ENCODE data around the gene RASAL1. TPM values are rescaled to one million over a fixed set of nuclear protein-coding genes. Genes with fewer than 3 reads are reported as not detected.
A peak's percentile ranks its signal among the peaks of the same experiment; 100 is the strongest.

The RASAL1 gene
- total RNA-seq, 4 donors from 2014 or later, result 17.4 to 98.7 (median 56.6) TPM

DNA sequence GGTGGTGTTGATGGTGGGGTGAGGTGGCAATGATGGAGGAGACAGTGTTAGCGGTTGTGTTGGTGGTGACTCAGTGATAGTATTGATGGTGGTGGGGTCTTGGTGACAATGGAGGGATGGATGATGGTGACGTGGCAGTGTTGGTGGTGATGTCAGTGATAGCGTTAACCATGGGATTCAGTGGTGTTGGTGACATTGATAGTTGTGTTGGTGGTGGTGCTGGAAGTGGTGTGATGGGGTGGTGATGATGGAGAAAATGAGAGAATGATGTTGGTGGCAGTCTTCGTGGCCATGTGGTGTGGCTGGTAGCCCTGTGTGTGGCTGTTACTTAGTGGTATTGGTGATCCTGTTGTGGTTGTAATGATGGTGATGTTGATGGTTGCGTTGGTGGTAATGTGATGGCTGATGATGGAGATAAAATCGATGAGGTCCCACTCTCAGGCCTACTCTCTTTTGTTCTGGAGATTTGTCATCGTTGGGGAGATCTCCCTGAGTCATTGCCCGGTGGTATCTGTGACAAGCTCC is 76.4 kb downstream of the RASAL1 start:
- peaks cover 7 to 25% (median 8%) of the 10 kb centered on the region in 3 donors for H3K4me1 ChIP-seq
- H3K27me3 ChIP-seq, result peaks cover 5 to 85% (median 10%) of the 10 kb centered on the region in 4 donors
- H3K4me3 ChIP-seq, result no peak overlapping the region
- H3K27ac ChIP-seq, result no peak overlapping the region
- intact Hi-C loops (cut with DNase I), result no loop called here
- no peaks in the 10 kb centered on the region for H3K9me3 ChIP-seq
- 86 to 93% methylated on average over 6 to 7 of the region's 8 CpGs for WGBS, 2 donors
- H3K36me3 ChIP-seq, result no peaks in the 10 kb centered on the region
- no peak for TF ChIP-seq POLR2A (IDR thresholded peaks at IDR 0.05)
- TF ChIP-seq, protein P1, sequence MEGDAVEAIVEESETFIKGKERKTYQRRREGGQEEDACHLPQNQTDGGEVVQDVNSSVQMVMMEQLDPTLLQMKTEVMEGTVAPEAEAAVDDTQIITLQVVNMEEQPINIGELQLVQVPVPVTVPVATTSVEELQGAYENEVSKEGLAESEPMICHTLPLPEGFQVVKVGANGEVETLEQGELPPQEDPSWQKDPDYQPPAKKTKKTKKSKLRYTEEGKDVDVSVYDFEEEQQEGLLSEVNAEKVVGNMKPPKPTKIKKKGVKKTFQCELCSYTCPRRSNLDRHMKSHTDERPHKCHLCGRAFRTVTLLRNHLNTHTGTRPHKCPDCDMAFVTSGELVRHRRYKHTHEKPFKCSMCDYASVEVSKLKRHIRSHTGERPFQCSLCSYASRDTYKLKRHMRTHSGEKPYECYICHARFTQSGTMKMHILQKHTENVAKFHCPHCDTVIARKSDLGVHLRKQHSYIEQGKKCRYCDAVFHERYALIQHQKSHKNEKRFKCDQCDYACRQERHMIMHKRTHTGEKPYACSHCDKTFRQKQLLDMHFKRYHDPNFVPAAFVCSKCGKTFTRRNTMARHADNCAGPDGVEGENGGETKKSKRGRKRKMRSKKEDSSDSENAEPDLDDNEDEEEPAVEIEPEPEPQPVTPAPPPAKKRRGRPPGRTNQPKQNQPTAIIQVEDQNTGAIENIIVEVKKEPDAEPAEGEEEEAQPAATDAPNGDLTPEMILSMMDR (IDR thresholded peaks at IDR 0.05), result no peak
- DNase-seq, result no peak

- 71 to 92% methylated on average over 1 of the region's 1 CpG for WGBS, 2 donors
- intact Hi-C loops (cut with DNase I), result no loop called here
- Histone ChIP-seq H3K9me3 (no peaks in the 10 kb centered on the region), H3K27ac (no peak overlapping the region), H3K27me3 (peaks cover 5 to 80% (median 10%) of the 10 kb centered on the region in 4 donors), H3K4me1 (peaks cover 7 to 25% (median 8%) of the 10 kb centered on the region in 3 donors), H3K36me3 (no peaks in the 10 kb centered on the region), H3K4me3 (no peak overlapping the region)
- no peak for DNase-seq
- TF ChIP-seq, protein P1 (IDR thresholded peaks at IDR 0.05), result no peak
- no peak for TF ChIP-seq POLR2A (IDR thresholded peaks at IDR 0.05)
Measured at GRCh38 chr12:113058553-113058952, 77.0 kb downstream of the RASAL1 start.

- no peak for DNase-seq
- peak overlapping the region in 1 of 4 donors; percentile 28 for H3K27ac ChIP-seq
- peaks cover 7 to 25% (median 8%) of the 10 kb centered on the region in 3 donors for H3K4me1 ChIP-seq
- intact Hi-C loops (cut with DNase I), result no loop called here
- peak overlapping the region in 3 of 4 donors; percentile 36 to 71 (median 49) for H3K4me3 ChIP-seq
- no peaks in the 10 kb centered on the region for H3K9me3 ChIP-seq
- H3K36me3 ChIP-seq, result no peaks in the 10 kb centered on the region
- H3K27me3 ChIP-seq, result peaks cover 5 to 80% (median 10%) of the 10 kb centered on the region in 4 donors
- TF ChIP-seq, protein P1 (IDR thresholded peaks at IDR 0.05), result no peak
- TF ChIP-seq POLR2A (IDR thresholded peaks at IDR 0.05), result no peak
- 60 to 86% methylated on average over 8 to 21 of the region's 44 CpGs for WGBS, 2 donors
Measured at GRCh38 chr12:113057565-113058485, 77.7 kb downstream of the RASAL1 start.

- Histone ChIP-seq H3K9me3 (no peaks in the 10 kb centered on the region), H3K4me3 (peak within 1 kb of the TSS; percentile 34 to 71 (median 42)), H3K4me1 (peaks cover 7 to 25% (median 8%) of the 10 kb centered on the region in 3 donors), H3K36me3 (no peaks in the 10 kb centered on the region), H3K27me3 (peaks cover 5 to 83% (median 10%) of the 10 kb centered on the region in 4 donors), H3K27ac (peak within 1 kb of the TSS in 3 of 4 donors; percentile 25 to 44 (median 30))
- no CpG with 5 or more reads among the region's 94 CpGs for WGBS, 2 donors
- no peak for TF ChIP-seq POLR2A (IDR thresholded peaks at IDR 0.05)
- TF ChIP-seq, protein P1 (IDR thresholded peaks at IDR 0.05), result no peak
- intact Hi-C loops (cut with DNase I), result no loop called here
- no peak for DNase-seq
Measured at GRCh38 chr12:113056631-113057488, 78.7 kb downstream of the RASAL1 start, which contains the start of gene DTX1. Gene DTX1, plus strand, starts transcription at chr12:113056730. Its CDS starts 1,463 bp downstream, at chr12:113058193.

Measured in esophagus squamous epithelium (tissue), 5 donors.